GM21447 (cell line): ENCODE results near the gene POLA2.
"Not testable (repeated sequence)": the region's sequence is repeated elsewhere in the genome, so short reads cannot be mapped to it uniquely, and the experiment has no call there.

Source experiments
- ATAC-seq: cut with Tn5 transposase; IDR thresholded peaks from one replicate; pipeline ENCODE4 v1.9.1; 2021; ENCODE audit not compliant: unreplicated experiment

The POLA2 gene

DNA sequence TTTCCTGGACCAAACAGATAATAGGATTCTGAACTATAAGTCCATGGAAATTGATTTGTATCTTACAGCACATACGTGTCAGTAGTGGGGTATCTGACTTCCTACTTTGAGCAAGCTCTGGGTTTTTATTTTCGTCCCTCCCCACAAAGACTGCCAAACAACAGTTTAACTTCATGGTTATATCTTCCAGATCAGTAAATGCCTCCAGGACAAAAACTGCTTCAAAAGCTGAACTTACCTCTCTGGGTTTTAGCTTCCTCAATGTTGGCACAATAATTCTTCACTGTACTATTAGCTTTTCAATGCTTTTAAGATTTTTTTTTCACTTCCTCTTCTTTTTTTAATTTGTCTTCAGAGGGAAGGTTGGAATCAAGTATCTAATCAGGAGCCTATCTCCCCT lies 67.7 kb downstream of the POLA2 start:
- ATAC-seq, result no peak

- ATAC-seq, result no peak
Measured at GRCh38 chr11:65329944-65330403, 68.2 kb downstream of the POLA2 start.

DNA sequence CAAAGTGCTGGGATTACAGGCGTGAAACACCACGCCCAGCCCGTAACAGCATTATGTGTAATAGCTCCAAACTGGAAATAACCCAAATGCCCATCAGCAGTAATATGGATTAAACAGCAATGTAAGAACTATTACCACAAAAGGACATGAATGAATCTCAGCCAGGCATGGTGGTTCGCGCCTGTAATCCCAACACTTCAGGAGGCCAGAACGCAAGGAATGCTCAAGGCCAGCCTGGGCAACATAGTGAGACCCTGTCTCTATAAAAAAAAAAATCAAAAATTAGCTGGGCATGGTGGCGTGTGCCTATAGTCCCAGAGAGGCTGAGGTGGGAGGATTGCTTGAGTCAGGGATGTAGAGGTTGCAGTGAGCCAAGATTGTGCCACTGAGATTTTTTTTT lies 68.8 kb downstream of the POLA2 start:
- no peak for ATAC-seq

GRCh38 chr11:65332591-65332990 lies 70.8 kb downstream of the POLA2 start:
- ATAC-seq, result not testable (repeated sequence)

DNA sequence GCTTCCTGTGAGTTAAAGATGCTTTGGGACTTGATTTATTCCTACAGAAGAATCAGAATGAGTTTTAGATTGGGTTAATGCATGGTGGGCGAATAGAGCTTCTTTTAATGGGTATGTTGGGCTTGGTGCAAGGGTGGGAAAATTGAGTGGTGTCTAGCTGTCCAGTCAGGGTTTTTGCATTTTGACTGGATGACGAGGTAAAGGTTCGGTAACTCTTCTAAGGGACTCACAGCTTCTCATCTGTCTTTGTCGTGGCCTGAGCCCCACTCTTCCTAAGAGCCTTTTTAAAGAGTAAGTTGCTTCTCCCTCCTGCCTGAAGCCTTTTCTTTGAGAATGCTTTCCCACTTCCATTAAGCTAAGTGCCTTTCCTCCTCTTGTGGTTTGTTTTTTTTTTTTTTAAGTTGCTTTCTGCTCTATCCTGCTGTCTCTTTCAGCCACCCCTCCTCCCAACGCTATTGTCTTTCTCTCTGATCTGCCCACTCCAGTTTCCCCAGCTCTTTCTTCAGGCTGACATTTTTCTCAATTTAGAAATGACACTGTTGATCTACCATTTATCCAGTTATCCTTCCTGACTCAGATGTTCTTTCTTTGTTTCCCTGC lies 73.0 kb downstream of the POLA2 start:
- ATAC-seq, result no peak

DNA sequence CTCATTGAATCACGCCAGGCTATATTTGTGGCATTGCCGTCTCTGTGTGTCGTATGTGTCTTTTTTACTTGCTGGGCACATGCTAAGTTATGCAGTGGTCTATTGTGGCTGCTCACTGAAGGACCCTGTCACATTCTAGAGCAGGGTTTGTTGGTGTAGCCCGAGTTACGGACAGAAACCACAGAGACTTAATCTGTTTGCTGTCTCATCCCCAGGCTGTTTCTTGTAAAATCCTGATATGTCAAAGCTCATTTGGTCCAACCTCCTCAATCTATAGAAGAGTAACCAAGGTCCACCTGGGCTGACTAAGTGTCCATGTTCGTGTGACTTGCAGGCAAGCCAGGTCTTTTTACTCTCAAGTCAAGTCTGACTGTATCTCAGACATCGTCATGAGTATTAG lies 76.9 kb downstream of the POLA2 start:
- no peak for ATAC-seq

DNA sequence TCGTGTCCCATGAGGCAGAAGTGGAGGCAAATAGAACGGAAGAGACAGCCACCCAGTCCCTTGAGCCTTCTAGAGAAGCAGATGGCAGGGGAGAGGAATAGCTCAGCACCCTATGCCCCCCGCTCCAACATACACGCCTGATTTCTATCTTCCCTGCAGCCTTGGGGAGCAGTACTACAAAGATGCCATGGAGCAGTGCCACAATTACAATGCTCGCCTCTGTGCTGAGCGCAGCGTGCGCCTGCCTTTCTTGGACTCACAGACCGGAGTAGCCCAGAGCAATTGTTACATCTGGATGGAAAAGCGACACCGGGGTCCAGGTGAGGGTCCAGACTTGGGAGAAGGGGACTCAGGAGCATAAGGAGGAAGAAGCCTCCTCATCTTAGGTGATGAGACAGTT lies 78.5 kb downstream of the POLA2 start:
- no peak for ATAC-seq

- no peak for ATAC-seq
Measured at GRCh38 chr11:65341856-65342255, 80.1 kb downstream of the POLA2 start.
